Type B pancreatic cell (in vitro differentiated cells): Measurements from ENCODE around the gene INCENP. TPM values are rescaled to one million over a fixed set of nuclear protein-coding genes. Genes with fewer than 3 reads are reported as not detected.

Experiments used
- total RNA-seq: library from RNA; stranded (reverse); gene quantifications from 2 replicates; pipeline ENCODE4 v1.2.1, GENCODE V29; 2021; ENCODE audit warnings: low replicate concordance

The INCENP gene
- total RNA-seq, 1 donor from 2014 or later: 96.7 TPM

Other genes with a start within 250 kb of the INCENP start
- gene FADS3, start 232.5 kb upstream of the INCENP start, total RNA-seq: 4.4 and 10.0 TPM in 2 replicates
- gene RAB3IL1, start 206.4 kb upstream of the INCENP start, total RNA-seq: 2.1 and 16.6 TPM in 2 replicates
- 0.14 and 0.31 TPM in 2 replicates for gene BEST1, start 173.7 kb upstream of the INCENP start, total RNA-seq
- 1,346 and 2,108 TPM in 2 replicates for gene FTH1, start 156.4 kb upstream of the INCENP start, total RNA-seq
- not detected in 2 replicates for gene SCGB1D1, start 66.2 kb downstream of the INCENP start, total RNA-seq
- gene SCGB2A1, start 84.7 kb downstream of the INCENP start, total RNA-seq: not detected in 2 replicates
- not detected in 2 replicates for gene SCGB1D2, start 118.2 kb downstream of the INCENP start, total RNA-seq
- not detected in 2 replicates for gene SCGB2A2, start 146.1 kb downstream of the INCENP start, total RNA-seq
- gene SCGB1D4, start 175.1 kb downstream of the INCENP start, total RNA-seq: not detected in 2 replicates
- 10.0 and 48.0 TPM in 2 replicates for gene ASRGL1, start 213.4 kb downstream of the INCENP start, total RNA-seq